UCSD-AML1 (cell line): ENCODE results near the gene OBP2A.
"Not testable (repeated sequence)": the region's sequence is repeated elsewhere in the genome, so short reads cannot be mapped to it uniquely, and the experiment has no call there.

ENCODE experiments used
- DNase-seq: peaks from one replicate; lab custom pipeline; 2025; ENCODE audit not compliant: unreplicated experiment; lab: John Stamatoyannopoulos, UW

Gene OBP2A, protein sequence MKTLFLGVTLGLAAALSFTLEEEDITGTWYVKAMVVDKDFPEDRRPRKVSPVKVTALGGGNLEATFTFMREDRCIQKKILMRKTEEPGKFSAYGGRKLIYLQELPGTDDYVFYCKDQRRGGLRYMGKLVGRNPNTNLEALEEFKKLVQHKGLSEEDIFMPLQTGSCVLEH

DNA sequence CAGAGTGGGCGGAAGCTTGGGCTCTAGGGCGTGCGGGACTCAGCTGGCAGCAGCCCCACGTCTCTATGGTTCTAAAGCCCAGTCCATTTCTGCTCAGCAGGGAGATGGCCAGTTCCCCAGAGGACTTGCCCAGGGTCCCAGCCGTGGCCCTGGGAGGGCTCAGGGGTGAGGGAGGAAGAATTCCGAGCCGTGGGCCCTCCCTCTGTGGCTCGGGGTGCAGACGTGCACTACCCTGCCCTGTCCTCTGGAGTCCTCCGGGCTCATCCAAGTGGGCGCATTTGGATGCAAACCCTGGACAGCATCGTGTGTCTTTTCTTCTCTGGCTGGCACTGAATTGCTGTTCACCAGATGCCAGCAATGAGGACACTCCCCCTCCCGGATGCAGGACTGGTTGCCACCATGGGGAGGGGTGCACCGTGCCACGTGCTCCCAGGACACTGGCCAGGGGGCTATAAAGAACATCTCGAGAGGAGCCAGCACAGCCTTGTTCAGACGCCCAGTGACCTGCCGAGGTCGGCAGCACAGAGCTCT lies at the start of gene OBP2A:
Gene OBP2A (plus strand): TSS at position 481 of the 531 bp plus-strand sequence. CDS start 55 bp downstream, outside the sequence.
- not testable (repeated sequence) for DNase-seq

DNA sequence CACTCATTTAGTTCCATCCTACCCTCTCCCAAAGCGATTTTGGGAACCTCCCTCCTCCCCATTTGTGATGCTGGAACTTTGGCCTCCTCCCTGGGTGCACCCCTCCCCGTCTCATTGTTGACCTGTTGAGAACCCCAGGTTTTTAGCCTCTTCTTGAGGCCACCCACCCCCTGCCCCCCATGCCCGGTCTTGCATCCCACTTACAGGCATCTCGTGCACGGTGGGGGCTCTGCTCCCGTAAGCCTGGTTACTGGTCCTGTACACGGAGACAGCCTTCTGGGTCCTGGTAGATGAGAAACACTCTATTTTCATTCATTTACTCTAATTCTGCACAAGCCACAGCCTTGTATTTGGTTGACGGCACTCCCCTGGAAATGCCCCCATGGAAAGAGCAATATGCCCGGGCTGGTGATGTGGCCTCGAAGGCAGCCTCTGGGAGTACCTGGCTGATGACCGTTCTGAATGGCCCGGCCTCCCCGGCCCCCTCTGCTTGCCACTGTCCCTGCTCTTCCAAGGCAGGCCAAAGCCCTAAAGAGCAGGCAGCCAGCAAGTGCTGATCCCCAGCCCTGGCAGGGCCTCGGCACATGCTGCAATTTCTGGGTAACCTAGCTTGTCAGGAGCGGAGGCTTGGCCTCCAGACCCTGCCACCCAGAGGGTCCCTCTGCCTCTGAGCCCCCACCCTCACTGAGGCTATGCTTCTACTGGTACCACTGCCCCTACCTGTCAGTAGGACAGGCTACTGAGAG lies 47.4 kb upstream of the OBP2A start:
- no peak for DNase-seq

DNA sequence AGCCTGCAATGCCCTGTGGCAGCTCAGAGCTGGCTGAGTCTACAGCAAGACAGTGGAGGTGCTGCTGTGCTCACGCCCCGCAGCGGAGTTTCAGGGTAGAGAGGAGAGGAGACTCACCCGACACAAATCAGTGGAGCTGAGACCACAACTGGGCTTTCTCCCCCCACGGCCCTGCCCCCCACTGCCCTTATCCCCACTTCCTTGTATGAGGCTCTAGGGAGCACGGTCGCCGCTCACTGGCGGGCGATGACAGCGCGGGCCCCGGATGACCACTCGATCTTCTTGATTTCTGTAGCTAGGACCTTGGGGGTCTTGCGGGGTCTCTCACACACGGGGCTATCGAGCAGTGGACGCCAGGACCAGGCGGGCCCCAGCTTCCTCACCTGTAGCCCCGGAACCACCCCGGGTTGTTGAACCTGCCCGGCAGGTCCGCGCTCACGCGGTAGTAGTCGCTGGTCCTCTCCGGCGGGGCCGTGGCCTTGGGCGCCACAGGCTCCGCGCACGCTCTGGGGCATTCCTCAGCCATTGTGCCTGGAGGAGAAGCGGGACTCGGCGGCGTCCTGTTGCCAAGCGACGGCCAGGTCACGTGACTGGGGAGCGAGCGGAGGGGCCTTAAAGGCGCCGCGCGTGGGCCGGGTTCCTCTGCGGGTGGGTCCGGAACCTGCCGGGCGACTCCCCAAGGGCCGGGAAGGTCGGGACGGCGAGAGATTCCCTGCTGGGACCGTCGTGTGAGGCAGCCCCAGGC lies 46.4 kb upstream of the OBP2A start:
- DNase-seq, result peak; percentile 85

DNA sequence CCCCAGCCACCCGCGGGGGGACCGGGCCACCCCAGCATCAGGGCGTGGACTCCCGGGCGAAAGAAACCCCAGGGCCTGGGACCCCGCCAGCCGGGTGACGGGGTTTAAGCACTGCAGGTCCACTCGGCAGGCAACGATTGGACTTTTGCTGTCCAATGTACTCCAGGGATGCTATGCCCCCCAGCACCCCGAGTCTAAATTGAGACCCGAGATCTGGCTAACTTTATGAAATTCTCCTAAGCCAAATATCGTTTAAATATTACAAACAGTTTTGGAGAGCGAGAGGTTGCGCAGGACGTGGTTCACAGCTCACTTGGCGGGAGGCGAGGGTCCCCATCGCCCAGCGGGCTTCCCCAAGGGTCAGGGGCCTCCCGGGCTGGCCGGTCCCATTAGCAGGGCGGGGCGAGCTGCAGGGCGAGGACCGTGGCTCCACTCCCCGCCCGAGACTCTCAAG lies 45.8 kb upstream of the OBP2A start:
- no peak for DNase-seq

DNA sequence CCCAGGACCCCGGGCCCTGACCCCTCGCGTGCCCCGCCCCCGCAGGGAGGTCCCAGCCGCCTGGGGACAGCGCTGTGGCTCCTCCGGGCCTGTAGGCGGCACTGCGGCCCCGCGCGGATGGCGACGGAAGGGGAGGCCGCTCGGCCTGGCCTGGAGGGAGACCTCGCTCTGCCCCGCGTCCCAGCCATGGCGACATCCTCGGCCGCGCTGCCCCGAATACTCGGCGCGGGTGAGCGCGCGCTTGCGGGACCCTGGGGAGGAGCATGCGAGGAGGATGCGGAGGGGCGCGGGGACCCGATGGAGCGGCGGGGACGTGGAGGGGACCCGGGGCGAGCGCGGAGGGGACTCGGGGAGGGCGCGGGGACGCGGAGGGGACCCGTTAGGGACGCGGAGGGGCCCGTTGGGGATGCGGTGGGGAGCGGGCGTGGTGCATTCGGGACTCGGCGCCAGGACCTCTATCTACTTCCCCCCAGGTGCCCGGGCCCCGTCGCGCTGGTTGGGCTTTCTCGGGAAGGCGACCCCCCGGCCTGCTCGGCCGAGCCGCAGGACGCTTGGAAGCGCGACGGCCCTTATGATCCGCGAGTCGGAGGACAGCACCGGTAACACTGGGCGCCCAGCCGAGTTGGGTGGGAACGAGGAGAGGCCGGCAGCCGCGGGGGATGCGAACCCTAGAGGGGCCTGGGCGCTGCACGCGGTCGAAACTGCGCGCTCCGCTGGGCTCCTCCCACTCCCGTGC lies 45.2 kb upstream of the OBP2A start, which contains the start of gene MRPS2:
Gene MRPS2 (plus strand): TSS at position 158 of the 736 bp plus-strand sequence. CDS start 29 bp downstream, at position 187.
- peak; percentile 90 for DNase-seq

DNA sequence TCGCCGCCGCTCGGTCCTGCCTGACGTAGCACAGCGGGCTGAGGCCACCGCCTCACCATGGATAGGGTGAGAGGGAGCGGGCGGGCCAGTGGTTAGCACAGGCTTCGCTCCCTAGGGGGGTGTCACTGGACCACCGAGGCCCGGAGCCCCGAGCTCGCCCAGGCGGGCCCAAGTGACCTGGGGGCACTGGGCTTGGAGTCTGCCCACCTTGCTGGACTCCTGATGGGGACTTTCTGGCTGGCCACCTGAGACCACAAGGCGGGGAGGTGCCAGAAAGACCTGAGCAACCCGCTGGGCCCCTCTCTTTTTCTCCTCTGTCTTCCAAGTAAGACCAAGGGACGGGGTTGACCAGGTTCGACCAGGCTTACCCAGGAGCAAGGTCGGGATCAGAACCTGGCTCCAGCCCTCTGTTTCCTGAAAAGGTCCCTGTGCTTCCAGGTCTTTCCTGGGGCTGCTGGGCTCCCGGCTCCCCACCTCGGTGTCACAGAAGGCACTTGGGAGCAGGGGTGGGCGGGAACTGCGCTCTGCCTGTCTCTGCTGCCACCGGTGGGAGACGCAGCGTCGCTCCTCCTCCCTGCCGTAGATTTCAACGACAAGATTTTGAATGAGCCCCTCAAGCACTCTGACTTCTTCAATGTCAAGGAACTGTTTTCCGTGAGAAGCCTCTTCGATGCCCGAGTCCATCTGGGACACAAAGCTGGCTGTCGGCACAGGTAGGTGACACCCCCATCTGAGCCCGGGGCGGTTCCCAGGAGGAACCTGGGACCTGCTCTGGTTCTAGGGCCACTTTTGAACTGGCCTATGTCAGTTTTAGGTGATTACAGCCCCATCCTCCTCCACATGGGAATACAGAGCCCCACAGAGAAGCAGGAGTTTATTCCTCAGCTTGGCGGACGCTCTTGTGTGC lies 44.4 kb upstream of the OBP2A start:
- no peak for DNase-seq

DNA sequence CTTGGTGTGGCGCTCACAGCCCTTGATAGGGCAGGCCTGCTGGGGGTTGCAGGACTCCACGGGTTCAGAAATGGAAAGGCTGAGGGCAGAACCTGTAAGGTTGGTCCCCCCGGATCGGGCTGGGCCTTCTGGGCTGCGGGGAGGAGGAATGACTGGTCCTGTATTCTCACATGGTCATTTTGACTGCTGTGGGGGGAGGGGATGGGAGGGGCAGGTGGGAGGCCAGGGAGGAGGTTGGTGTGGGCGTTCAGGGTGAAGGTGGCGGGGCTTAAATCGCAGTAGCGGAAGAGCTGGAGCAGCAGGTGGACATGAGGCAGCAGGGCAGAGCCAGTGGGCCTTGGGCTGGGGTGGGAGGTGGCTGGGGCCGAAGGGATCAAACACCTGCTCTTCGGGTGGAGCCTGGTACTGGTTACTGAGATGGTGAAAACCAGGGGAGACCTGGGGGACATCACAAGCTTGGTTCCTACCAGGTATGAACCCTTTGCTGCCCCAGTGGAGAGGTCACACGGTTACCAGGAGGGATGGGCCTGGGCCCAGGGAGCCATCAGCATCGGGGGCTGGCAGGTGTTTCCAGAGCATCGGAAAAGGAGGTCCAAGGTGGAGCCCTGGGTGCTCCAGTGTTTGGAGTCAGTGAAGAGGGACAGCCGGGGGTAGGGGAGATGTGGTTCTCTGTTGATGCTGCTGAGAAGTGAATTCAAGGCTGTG lies 43.6 kb upstream of the OBP2A start:
- no peak for DNase-seq

DNA sequence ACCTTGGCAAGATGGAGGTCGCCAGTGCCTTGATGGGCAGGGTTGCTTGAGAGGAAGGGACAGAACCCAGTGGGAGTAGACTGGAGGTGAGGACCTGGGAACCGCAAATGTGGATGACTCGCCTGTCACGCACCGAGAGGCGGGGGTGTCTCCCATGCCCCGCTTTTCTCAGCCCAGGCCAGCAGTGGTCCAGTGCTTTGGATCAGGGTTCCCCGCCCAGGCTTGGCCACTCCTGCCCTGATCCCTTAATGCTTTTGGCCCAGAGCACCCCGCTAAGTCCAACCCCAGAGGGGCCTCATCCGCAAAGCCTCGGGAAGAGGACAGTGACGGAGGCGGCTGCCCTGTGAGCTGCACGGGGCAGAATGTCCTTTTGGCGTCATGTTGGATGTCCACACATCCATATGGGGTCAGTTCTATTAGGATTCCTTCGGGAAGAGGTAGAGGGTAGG lies 43.0 kb upstream of the OBP2A start:
- no peak for DNase-seq

DNA sequence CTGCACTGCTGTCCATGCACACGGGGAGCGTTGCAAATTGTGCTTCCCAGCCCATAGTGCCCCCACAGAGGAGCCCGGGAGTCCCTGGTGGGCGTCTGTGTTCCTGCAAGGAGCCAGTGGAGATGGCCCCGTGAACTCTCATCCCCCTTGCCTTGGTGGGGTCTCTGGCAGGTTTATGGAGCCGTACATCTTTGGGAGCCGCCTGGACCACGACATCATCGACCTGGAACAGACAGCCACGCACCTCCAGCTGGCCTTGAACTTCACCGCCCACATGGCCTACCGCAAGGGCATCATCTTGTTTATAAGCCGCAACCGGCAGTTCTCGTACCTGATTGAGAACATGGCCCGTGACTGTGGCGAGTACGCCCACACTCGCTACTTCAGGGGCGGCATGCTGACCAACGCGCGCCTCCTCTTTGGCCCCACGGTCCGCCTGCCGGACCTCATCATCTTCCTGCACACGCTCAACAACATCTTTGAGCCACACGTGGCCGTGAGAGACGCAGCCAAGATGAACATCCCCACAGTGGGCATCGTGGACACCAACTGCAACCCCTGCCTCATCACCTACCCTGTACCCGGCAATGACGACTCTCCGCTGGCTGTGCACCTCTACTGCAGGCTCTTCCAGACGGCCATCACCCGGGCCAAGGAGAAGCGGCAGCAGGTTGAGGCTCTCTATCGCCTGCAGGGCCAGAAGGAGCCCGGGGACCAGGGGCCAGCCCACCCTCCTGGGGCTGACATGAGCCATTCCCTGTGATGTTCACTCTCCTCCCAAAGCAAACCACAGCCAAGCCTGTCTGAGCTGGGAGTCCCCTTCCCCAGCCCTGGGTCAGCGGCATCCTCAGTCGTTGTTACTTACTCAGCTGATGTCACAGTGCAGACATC lies 42.3 kb upstream of the OBP2A start:
- no peak for DNase-seq

DNA sequence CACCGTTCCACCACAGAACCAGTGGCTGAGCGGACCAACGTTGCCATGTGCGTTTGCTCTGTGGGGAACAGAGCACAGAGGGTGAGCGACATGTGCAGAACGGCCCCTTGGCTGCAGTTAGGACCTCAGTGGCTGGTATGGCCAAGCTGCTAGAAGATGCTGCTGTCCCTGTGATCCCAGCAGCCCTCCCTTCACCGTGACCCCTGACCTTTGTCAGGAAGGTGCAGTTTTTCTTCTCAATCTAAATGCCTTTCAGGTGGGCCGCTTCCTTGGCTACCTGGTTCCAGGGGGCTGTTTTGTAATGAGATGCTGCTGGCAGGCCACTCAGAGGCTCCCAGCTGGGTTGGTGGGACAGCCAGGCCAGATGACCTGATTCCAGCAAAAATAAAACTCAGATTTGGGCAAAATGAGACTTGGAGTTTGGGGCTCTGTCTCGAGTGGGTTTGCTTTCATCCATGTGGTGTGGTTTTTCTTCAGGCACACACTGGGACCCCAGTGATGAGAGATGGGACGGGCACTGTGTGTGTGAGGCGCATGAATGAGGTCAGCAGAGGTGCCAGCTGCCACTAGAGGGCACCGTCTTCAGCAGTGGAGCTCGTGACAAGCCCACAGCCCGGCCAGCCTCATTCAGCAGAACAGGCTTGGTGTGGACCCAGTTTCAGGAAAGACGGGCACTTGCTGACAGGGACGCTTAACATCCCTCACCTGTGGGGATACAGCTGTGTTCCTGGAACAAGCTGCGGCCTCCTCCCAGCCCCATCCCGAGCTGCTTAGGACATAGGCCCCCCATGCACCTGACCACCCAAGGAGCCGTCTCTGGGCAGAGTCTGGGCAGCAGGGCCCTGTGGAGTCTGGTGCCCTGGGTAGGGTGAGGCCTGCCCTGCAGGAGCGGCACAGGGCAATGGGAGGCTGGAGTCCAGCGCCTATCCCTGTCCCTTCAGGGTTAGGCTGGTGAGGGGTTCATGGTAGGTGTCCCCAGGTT lies 41.4 kb upstream of the OBP2A start:
- peak; percentile 48 for DNase-seq

DNA sequence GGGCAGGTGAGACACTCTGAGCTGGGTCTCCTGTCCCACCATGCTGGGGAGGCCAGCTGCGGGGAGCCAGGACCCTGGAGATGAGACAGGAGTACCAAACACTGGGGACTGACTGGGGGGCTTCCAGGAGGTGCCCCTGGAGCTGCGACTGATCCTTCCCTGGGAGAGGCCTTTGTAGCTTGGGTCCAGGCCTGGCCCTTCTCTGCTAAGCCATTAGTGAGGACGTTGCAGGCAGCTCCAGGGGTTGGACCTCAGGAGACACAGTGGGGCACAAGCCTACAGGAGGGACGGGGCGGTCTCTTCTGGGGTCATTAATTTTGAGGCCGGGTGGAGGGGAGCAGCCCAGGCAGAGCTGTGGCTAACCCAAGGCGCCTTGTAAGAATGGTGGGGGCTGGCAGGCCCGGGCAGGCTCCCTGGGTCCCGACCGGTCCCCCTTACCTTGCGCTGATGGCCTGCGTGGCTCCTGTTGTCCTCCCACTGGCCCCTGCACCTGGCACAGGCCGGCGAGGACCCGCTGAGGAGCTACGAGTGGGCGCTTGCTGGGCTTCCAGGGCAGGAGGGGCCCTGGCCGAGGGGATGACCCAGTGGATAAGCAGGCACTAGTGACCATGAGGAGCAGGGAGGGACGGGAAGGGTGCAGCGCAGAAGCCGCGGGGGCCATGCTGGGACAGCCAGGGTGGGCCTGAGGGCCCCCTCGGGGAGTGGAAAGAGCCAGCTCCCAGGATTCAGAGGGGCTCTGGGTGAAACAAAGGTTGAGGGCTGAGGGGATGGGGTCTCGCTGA lies 40.3 kb upstream of the OBP2A start:
- DNase-seq, result no peak

DNA sequence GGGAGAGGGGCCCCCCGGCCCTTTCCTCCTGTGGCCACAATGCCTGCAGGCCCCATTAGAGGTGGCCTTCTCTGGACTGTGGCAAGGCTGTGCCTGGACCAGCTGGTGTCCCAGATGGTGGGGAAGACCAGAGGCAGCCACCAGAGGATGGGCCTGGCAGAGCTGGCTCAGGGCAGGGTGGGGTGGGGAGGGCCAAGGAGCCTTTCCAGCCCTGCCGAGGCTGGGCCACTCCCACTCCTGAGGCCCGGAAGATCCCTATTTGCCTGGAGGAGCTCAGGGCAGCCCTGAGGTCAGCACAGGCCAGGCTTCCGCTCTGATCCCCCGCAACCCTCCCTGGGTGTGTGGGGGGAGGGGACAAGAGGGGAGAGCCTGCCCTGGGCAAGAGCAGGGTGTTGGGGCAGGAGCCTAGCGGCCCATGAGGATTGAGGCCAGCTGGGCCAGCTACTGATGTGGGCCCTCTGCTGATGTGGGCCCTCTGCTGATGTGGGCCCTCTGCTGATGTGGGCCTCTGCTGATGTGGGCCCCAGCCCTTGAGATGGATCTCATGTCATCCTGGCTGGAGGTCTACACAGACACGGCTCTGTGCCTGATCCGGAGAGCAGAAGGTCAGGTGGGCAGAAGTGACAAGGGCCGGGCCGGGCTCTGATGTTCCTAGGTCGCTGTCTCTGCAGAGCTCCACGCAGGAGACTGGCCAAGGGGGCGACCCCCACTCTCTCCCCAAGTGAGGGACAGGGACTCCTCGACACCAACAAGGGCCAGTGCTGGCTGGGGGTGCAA lies 39.4 kb upstream of the OBP2A start:
- peak; percentile 75 for DNase-seq

DNA sequence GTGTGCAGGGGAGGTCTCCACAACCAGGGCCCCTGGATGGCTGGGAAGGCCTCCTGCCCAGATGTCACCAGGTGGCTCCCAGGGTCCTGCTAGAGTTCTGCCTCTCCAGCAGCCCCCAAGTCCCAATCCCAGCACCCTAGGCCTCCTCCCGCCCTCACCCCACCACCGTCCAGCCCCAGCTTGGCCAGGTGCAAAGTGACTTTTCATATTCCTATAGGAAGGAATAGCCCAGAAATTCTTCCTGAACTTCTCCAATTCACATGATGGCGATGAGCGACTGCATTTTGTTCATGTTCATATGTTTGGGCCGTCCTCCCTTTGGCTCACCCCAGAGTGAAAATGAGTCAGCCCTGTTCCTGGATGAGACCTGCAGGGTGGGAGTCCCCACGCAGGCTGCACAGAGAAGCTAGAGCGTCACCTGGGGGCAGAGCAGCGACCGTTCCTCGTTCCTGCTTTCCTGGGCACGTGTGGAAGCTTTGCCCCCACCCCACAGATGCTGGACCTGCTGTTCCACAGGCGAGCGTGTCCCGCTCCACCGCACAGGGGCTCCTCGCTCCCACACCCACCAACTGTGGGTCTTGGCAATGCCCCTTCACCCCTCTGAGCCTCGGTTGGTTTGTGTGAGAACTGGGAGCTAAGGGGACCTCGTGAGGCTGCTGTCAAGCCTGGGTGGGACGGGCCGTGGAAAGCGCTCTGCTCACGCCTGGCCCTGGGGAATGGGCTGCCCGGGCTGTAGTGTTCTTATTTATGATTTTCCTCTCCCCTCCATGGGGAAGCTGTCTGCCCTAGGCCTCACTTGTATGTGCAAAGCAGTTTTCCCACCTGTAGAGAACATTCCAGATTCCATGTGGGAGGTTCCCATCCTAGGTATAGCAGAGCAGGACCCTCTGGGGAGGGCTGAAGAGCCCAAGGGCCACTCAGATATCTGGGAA lies 38.6 kb upstream of the OBP2A start:
- DNase-seq, result no peak

DNA sequence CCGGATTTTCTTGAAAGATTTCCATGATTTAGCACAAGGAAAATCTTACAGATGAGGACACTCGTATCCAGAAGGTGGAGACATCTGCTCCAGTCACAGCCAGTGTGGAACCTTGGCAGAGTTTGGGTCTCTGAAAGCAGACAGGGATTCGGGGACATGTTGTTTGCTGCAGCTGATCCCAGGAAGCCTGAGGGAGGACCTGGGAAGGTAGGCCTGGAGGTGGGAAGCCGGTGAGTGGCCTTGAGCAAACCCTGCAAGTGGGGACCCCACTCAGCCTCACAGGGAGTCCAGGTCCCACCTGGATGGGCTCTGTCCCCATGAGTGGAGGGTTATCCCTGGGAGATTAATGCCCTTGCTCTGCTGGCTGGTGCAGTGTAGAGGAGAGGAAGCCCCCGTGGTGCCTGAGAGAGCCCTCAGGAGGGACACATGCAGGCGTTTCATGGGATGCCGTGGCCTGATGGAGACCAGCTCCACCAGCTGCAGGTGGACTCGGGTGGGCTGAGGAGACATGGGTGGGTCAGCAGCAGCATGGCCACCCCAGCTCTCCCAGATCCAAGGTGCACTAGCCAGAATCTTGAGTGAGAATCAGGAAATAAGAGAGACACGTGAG lies 37.6 kb upstream of the OBP2A start:
- no peak for DNase-seq
